BJ (cell line): ENCODE results near the gene GSE1. TPM values are rescaled to one million over a fixed set of nuclear protein-coding genes. Genes with fewer than 3 reads are reported as not detected.

Experiments
- CTCF ChIA-PET: fragments of 350-600 bp; formaldehyde crosslinking; extraction: SDS; loops from one replicate; lab custom pipeline; 2021; ENCODE audit warnings: antibody characterized with exemption, inconsistent platforms; lab: Yijun Ruan, JAX
- POLR2A ChIA-PET: fragments of 300-600 bp; sonication (Branson Sonifier 250); formaldehyde crosslinking; extraction: SDS; loops from one replicate; lab custom pipeline; 2021; ENCODE audit warnings: antibody characterized with exemption; lab: Charles Lee
- DNase-seq: peaks from one replicate; pipeline ENCODE4 v3.0.0-alpha.2; 2011; ENCODE audit warnings: low read depth
- H3K27me3 ChIP-seq: 2 replicates; pipeline ENCODE4 v1.6.0; 2011; ENCODE audit warnings: low read length; ENCODE audit not compliant: control insufficient read depth, insufficient read depth
- H3K36me3 ChIP-seq: 2 replicates; pipeline ENCODE4 v1.5.1; 2011; ENCODE audit warnings: low read length; ENCODE audit not compliant: control insufficient read depth, insufficient read depth
- H3K4me3 ChIP-seq: 2 replicates; pipeline ENCODE4 v1.5.1; 2011; ENCODE audit warnings: low read depth, mild to moderate bottlenecking, control low read depth, low read length
- CTCF ChIP-seq: IDR thresholded peaks from 2 replicates; pipeline ENCODE4 v1.5.1; 2011; ENCODE audit warnings: low read depth, mild to moderate bottlenecking, control low read depth, inconsistent platforms, low read length, moderate library complexity; ENCODE audit not compliant: insufficient read depth
- polyA plus RNA-seq: library from polyadenylated mRNA; depleted of rRNA; stranded (reverse); fragments of >200 nt; gene quantifications from 2 replicates; pipeline ENCODE4 v1.2.3, GENCODE V29; 2011

Gene GSE1
- polyA plus RNA-seq, 1 experiment = 16.2 TPM

GRCh38 chr16:85652431-85653221 is 39.5 kb downstream of the GSE1 start:
- DNase-seq = no peak
- Histone ChIP-seq H3K4me3 (no peak overlapping the region), H3K27me3 (no peaks in the 10 kb centered on the region), H3K36me3 (peaks cover 38% of the 10 kb centered on the region)
- no peak for TF ChIP-seq CTCF
- ChIA-PET POLR2A (interaction anchor here (0.9 kb wide), 1 partner anchor 283 kb away, joined by 4 read pairs; no protein-coding TSS in a partner anchor), CTCF (no interaction called here)

GRCh38 chr16:85653290-85653891 is 40.3 kb downstream of the GSE1 start:
- H3K4me3 ChIP-seq = no peak overlapping the region
- H3K36me3 ChIP-seq = peaks cover 45% of the 10 kb centered on the region
- no peak for DNase-seq
- no peak for TF ChIP-seq CTCF
- ChIA-PET POLR2A (interaction anchor here (0.9 kb wide), 1 partner anchor 284 kb away, joined by 4 read pairs; no protein-coding TSS in a partner anchor), CTCF (interaction anchor here (0.6 kb wide), 1 partner anchor 22 kb away, joined by 3 read pairs; no protein-coding TSS in a partner anchor)
- H3K27me3 ChIP-seq = no peaks in the 10 kb centered on the region

DNA sequence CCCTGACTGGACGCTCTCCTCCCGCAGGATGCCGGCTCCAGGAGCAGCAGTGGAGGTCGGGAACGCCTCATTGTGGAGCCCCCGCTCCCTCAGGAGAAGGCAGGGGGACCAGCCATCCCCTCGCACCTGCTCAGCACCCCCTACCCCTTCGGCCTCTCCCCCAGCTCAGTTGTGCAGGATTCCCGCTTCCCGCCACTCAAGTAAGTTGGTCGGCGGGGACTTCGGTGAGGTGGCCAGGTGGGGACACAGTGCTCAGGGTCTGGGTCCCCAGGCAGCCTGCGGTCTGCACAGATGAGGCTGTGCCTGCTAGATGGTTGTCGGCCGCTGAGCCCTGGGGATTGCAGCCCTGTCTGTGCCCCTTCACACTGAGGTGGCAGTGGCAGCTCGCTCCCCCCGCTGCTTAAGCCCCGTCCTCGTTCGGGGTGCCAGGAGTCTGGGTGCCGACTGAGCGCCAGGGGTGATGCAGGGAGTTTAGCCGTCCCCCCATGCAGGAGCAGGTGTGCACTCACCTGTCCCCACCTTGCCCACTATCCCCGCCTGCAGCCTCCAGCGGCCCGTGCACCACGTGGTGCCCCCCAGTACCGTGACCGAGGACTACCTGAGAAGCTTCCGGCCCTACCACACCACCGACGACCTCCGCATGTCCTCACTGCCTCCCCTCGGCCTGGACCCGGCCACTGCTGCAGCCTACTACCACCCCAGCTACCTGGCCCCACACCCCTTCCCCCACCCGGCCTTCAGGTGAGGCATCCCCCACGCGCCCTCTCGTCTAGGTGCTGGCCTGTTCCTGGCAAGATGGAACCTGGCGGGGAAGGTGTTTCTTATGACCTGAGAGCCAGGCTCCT is 41.4 kb downstream of the GSE1 start:
- CTCF ChIA-PET = interaction anchor here (0.7 kb wide), 1 partner anchor 36 kb away, joined by 4 read pairs; no protein-coding TSS in a partner anchor
- no peaks in the 10 kb centered on the region for H3K27me3 ChIP-seq
- no peak for TF ChIP-seq CTCF
- no peak overlapping the region for H3K4me3 ChIP-seq
- DNase-seq = no peak
- POLR2A ChIA-PET = no interaction called here
- peaks cover 51% of the 10 kb centered on the region for H3K36me3 ChIP-seq

DNA sequence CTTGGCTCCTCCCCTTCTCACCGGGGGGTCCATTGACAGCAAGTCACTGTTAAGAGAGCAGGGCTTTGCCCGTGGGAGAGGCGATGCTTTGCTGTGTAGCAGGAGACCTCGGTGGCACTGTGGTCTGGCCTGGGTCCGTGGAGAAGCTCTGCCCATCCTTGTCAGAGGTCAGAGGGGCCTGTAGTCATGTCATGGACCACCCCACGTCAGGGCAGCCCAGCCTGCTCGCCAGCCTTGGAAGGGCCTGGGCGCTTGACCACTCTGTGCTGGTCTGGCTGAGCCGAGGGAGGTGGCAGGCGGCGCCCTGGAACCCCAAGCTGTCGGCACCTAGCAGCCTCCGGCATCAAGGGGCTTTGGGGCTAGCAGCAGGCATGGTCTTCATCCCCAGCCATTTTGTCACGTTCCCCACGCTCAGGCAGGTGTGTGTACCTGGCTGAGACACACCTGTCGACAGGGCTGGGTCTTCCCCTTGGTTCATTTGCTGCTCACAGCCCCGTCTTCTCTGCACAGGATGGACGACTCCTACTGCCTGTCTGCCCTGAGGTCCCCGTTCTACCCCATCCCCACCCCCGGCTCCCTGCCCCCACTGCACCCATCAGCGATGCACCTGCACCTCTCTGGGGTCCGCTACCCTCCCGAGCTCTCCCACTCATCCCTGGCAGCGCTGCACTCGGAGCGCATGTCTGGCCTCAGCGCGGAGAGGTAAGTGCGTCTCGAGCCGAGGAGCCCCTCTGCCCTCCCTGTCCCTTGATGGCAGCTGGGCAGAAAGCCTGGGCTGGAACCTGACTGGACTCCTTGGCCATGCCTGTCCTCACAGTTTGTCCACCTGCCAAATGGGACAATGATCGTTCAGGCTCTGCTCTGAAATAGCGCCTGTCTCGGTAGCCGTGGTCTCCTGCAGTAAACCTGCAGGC is 42.4 kb downstream of the GSE1 start:
- H3K4me3 ChIP-seq = no peak overlapping the region
- H3K27me3 ChIP-seq = no peaks in the 10 kb centered on the region
- TF ChIP-seq CTCF = no peak
- ChIA-PET POLR2A (no interaction called here), CTCF (interaction anchor here (0.5 to 0.7 kb wide), 2 partner anchors 35 to 46 kb away, joined by 3 to 4 read pairs; no protein-coding TSS in a partner anchor)
- no peak for DNase-seq
- peaks cover 48% of the 10 kb centered on the region for H3K36me3 ChIP-seq
